Left hindlimb (tissue), 1 donor: ENCODE results near the gene OCIAD2.
"Not testable (repeated sequence)": the region's sequence is repeated elsewhere in the genome, so short reads cannot be mapped to it uniquely, and the experiment has no call there.

Source experiments
- DNase-seq: peaks from one replicate; pipeline ENCODE4 v3.0.0-alpha.2; 2018

OCIAD2 gene

GRCh38 chr4:48906206-48907173 lies at the start of gene OCIAD2:
OCIAD2 (minus strand) TSS chr4:48906774; CDS start chr4:48904549, 2,225 bp downstream.
- DNase-seq, result peak; percentile 51

GRCh38 chr4:48954314-48954713 lies 47.7 kb upstream of the OCIAD2 start:
- DNase-seq, result no peak

GRCh38 chr4:48949518-48950219 lies 43.1 kb upstream of the OCIAD2 start:
- DNase-seq, result no peak

GRCh38 chr4:48949086-48949485 lies 42.5 kb upstream of the OCIAD2 start:
- no peak for DNase-seq

- no peak for DNase-seq
Observed at GRCh38 chr4:48947731-48948130, 41.2 kb upstream of the OCIAD2 start.

- no peak for DNase-seq
Observed at GRCh38 chr4:48945981-48946380, 39.4 kb upstream of the OCIAD2 start.

- no peak for DNase-seq
Observed at GRCh38 chr4:48944756-48945241, 38.2 kb upstream of the OCIAD2 start.

GRCh38 chr4:48944252-48944651 lies 37.7 kb upstream of the OCIAD2 start:
- no peak for DNase-seq

- DNase-seq, result no peak
Observed at GRCh38 chr4:48943387-48943786, 36.8 kb upstream of the OCIAD2 start.

GRCh38 chr4:48939785-48940184 lies 33.2 kb upstream of the OCIAD2 start:
- no peak for DNase-seq

GRCh38 chr4:48938831-48939230 lies 32.3 kb upstream of the OCIAD2 start:
- no peak for DNase-seq

GRCh38 chr4:48937033-48937432 lies 30.5 kb upstream of the OCIAD2 start:
- no peak for DNase-seq

- DNase-seq, result no peak
Observed at GRCh38 chr4:48931459-48931858, 24.9 kb upstream of the OCIAD2 start.

GRCh38 chr4:48930654-48931053 lies 24.1 kb upstream of the OCIAD2 start:
- DNase-seq, result no peak

- DNase-seq, result no peak
Observed at GRCh38 chr4:48924416-48924815, 17.8 kb upstream of the OCIAD2 start.

- not testable (repeated sequence) for DNase-seq
Observed at GRCh38 chr4:48923065-48923464, 16.5 kb upstream of the OCIAD2 start.

- no peak for DNase-seq
Observed at GRCh38 chr4:48914311-48914710, 7.7 kb upstream of the OCIAD2 start.

GRCh38 chr4:48913346-48913745 lies 6.8 kb upstream of the OCIAD2 start:
- DNase-seq, result no peak

- no peak for DNase-seq
Observed at GRCh38 chr4:48912349-48912748, 5.8 kb upstream of the OCIAD2 start.

- DNase-seq, result no peak
Observed at GRCh38 chr4:48910511-48910910, 3.9 kb upstream of the OCIAD2 start.

GRCh38 chr4:48909697-48910096 lies 3.1 kb upstream of the OCIAD2 start:
- DNase-seq, result no peak

- no peak for DNase-seq
Observed at GRCh38 chr4:48908687-48909086, 2.1 kb upstream of the OCIAD2 start.

- no peak for DNase-seq
Observed at GRCh38 chr4:48907706-48908477, 1.3 kb upstream of the OCIAD2 start.
